HG02623 (cell line): Measurements from ENCODE around the gene RBM45.

ENCODE experiments used
- ATAC-seq: cut with Tn5 transposase; IDR thresholded peaks from one replicate; pipeline ENCODE4 v1.9.1; 2021; ENCODE audit warnings: moderate library complexity; ENCODE audit not compliant: unreplicated experiment

RBM45 gene

DNA sequence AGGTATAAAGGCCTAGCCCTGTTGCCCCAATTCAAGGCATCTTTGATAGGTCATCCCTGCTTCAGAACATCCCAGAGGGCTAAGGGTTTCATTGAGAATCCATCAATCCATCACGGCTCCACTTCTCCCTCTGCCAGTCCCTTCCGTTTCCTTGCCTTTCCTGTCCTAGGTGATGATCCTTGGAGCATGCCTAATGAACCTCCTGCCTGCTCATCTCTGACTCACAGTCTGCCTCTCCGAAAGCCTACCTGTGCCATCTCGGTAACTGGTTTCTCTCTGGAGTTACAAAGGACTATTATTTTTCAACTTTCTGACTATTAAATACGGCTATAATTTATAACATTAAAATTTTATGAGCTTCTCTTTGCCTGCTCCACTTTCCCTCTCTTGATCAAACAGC is 45.3 kb downstream of the RBM45 start:
- ATAC-seq, result no peak

DNA sequence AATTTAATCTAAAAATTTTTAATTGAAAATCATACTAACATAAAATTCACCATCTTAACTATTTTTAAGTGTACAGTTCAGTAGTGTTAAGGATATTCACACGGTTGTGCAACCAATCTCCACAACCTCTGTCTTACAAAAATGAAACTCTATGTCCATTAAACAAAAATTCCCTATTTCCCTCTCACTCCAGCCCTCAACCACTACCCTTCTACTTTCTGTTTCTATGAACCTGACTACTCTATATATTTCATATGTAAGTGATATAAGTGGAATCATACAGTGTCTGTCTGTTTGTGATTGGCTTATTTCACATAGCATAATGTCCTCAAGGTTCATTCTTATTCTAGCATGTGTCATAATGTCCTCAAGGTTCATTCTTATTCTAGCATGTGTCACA is 47.7 kb downstream of the RBM45 start:
- no peak for ATAC-seq

DNA sequence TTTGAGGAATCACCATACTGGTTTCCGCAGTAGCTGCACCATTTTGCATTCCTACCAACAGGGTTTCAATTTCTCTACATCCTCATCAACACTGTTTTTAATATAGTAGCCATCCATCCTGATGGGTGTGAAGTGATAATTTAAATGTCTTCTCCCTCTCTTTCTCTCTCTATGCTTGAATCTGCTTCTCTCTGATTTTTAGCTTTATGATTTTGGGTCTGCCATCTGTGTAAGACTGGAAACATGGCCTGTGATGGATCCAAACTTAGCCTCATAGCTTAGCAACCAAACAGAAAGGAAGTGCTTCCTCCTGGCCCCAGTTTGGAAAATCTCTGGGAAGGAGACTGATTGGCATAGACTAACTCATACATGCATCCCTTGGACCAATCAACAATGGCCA is 48.4 kb downstream of the RBM45 start:
- no peak for ATAC-seq

DNA sequence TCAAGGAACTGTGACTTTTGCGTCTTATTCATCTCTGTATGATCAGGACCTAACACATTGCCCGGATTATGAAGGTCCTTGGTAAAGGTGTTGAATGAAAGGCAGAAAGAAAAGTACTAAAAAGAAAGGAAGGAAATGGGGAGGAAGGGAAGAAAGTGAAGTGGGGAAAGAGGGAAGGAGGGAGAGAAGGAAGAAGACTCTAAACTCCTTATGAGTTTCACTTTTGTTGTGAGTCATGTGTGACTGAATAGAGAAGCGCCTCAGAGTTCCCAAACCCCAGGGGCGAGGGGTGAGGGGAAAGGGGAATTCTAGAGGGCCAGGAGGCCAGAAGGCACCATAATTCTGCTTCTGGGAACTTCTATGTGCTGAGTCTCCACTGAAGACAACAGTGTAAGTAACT is 51.2 kb downstream of the RBM45 start:
- ATAC-seq, result no peak

DNA sequence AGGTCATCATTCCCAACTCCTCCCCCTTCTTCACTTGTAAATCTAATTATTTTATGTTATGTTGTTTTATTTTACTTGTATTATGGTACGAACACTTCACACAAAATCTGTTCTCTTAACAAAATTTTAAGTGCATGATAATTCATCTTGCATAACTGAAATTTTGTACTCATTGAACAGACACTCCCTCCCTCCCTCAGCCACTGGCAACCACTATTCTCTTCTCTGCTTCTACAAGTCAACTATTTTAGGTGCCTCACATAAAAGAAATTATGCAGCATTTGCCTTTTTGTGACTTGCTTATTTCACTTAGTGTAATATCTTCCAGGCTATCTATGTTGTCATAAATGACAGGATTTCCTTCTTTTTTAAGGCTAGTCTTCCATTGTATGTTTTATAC is 51.7 kb downstream of the RBM45 start:
- ATAC-seq, result no peak

DNA sequence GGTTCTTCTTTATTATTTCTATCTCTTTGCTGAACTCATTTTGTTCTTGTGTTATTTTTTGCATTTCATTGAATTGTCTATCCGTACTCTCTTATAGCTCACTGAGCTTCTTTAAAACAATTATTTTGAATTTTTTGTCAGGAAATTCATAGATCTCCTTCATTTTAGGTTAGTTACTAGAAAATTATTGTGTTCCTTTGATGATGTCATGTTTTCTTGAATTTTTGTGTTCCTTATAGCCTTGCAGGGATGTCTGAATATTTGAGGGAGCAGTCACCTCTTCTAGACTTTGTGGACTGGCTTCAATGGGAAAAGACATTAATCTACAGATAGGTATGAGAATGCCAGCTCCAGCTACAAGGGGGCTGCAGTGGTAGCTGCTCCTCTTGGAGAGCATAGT is 61.4 kb downstream of the RBM45 start:
- ATAC-seq, result no peak

DNA sequence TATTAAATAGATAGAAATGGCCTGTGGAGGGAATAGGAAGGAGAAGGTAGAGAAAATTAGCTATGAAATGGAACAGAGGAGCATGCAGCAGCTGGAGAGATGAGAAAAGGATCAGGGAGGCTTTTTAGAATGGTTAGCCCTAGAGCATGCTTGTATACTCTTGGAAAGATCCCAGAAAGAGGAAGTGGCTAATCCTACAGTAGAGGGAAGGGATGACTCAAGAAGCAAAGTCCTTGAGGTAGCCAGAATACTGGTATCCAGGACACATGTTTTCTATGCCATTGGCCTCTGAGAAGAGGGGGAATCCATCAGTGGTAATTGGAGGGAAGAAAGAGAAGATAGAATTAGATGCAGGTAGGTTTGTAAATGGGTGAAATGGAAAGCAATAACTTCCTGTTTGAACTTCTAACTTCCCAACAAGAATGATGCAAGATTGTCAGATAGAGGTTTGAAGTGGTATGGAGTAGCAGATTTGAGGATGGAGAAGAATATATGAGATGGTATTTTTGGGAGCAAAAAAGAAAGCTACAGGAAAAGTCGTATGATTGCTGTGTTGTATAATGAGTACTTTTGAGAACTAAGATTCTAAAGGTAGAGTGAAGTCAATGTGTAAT is 64.9 kb downstream of the RBM45 start:
- no peak for ATAC-seq
